Measurements from ENCODE around the gene CTNNA3. TPM values are rescaled to one million over a fixed set of nuclear protein-coding genes. Genes with fewer than 3 reads are reported as not detected.

CTNNA3 gene
- total and polyA plus RNA-seq, 4 donors, result under 0.01 to 39.8 (median 0.09) TPM

DNA sequence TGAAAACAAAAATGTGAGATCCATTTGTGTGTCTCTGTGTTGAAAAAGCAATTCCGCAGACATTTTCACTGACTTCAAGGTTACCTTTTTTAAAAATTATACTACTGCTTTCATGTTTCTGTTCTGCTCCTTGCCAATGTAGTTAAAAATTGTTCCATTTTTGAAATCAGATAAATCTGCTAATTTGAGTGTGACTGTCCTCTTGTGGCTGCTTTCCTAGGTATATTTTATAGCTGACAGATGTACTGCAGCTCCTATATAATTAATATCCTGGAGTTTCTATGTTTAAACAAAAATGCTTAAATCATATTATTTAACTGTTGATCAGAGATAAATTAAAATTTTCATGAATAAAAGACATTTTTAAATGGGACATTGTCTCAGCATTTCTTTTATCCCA lies 947.8 kb downstream of the CTNNA3 start:
- peaks cover 0 to 2% (median 0%) of the 10 kb centered on the region in 5 donors for H3K4me1 ChIP-seq (ENCODE audit: control insufficient read depth in 5 of 5, insufficient read depth in 5 of 5, low read length in 5 of 5)
- H3K9me3 ChIP-seq (ENCODE audit: control insufficient read depth in 4 of 4, insufficient read depth in 3 of 4, low read length in 3 of 4), result no peaks in the 10 kb centered on the region
- DNase-seq, result no peak
- no peak overlapping the region for H3K4me3 ChIP-seq
- no peak for ATAC-seq (ENCODE audit: insufficient read depth, low FRiP score)
- 94 to 98% methylated on average over 1 of the region's 1 CpG for WGBS, 2 donors
- TF ChIP-seq, protein P1, sequence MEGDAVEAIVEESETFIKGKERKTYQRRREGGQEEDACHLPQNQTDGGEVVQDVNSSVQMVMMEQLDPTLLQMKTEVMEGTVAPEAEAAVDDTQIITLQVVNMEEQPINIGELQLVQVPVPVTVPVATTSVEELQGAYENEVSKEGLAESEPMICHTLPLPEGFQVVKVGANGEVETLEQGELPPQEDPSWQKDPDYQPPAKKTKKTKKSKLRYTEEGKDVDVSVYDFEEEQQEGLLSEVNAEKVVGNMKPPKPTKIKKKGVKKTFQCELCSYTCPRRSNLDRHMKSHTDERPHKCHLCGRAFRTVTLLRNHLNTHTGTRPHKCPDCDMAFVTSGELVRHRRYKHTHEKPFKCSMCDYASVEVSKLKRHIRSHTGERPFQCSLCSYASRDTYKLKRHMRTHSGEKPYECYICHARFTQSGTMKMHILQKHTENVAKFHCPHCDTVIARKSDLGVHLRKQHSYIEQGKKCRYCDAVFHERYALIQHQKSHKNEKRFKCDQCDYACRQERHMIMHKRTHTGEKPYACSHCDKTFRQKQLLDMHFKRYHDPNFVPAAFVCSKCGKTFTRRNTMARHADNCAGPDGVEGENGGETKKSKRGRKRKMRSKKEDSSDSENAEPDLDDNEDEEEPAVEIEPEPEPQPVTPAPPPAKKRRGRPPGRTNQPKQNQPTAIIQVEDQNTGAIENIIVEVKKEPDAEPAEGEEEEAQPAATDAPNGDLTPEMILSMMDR (IDR thresholded peaks at IDR 0.05; ENCODE audit: control extremely low read depth, extremely low read depth), result no peak
- H3K27ac ChIP-seq (ENCODE audit: low read depth in 1 of 2, low read length in 1 of 2), result no peak overlapping the region
- no peak overlapping the region for H3K9ac ChIP-seq (ENCODE audit: insufficient read depth in 1 of 2, low read length in 2 of 2)
- no peaks in the 10 kb centered on the region for H3K27me3 ChIP-seq (ENCODE audit: control insufficient read depth in 3 of 3, insufficient read depth in 3 of 3, low read length in 2 of 3)
- H3K36me3 ChIP-seq (ENCODE audit: control insufficient read depth in 4 of 4, insufficient read depth in 4 of 4, low read length in 4 of 4), result no peaks in the 10 kb centered on the region

DNA sequence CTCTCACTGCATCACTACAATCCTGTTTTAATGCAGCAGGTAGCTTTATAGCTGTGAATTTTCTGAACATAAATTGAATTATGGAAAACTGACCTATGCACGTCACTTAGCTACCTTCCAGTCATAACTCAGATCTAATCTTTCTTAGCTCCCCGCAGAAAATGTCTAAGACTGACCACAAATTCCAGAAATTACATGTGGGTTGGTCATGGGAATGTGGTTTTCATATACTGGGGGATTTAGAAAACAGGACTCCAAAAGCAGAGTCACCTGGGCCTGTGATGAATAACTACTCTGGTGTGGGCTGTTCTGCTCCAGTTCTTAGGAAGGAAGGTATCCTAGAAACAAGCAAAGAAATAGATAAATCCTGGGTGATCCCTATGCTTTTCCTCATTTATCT lies 948.5 kb downstream of the CTNNA3 start:
- Histone ChIP-seq H3K27me3 (ENCODE audit: control insufficient read depth in 3 of 3, insufficient read depth in 3 of 3, low read length in 2 of 3) (no peaks in the 10 kb centered on the region), H3K9me3 (ENCODE audit: control insufficient read depth in 4 of 4, insufficient read depth in 3 of 4, low read length in 3 of 4) (no peaks in the 10 kb centered on the region), H3K9ac (ENCODE audit: insufficient read depth in 1 of 2, low read length in 2 of 2) (no peak overlapping the region), H3K4me1 (ENCODE audit: control insufficient read depth in 5 of 5, insufficient read depth in 5 of 5, low read length in 5 of 5) (no peaks in the 10 kb centered on the region), H3K4me3 (no peak overlapping the region), H3K27ac (ENCODE audit: low read depth in 1 of 2, low read length in 1 of 2) (no peak overlapping the region), H3K36me3 (ENCODE audit: control insufficient read depth in 4 of 4, insufficient read depth in 4 of 4, low read length in 4 of 4) (no peaks in the 10 kb centered on the region)
- 79 to 80% methylated on average over 2 of the region's 2 CpGs for WGBS, 2 donors
- DNase-seq (no peak), ATAC-seq (ENCODE audit: insufficient read depth, low FRiP score) (no peak)
- TF ChIP-seq, protein P1 (IDR thresholded peaks at IDR 0.05; ENCODE audit: control extremely low read depth, extremely low read depth), result no peak

DNA sequence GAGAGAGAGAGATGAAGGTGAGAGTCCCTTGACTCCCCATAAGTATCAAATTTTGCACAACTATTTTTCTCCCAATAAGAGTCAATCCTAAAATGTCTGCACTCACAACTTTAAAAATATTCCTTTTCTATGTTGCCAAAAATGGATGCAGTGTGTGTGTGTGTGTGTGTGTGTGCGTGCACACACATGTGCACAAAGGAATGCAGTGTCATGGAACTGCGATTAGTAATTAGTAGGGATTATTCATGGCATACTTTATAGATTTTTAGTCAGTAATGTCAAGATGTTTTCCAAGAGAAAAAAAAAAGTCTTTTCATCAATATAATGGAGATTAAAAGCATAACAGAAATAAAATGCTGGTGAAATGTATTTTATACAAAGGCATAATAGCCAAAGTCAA lies 949.3 kb downstream of the CTNNA3 start:
- TF ChIP-seq, protein P1 (IDR thresholded peaks at IDR 0.05; ENCODE audit: control extremely low read depth, extremely low read depth), result no peak
- no peak for DNase-seq
- Histone ChIP-seq H3K4me3 (no peak overlapping the region), H3K36me3 (ENCODE audit: control insufficient read depth in 4 of 4, insufficient read depth in 4 of 4, low read length in 4 of 4) (no peaks in the 10 kb centered on the region), H3K27ac (ENCODE audit: low read depth in 1 of 2, low read length in 1 of 2) (no peak overlapping the region), H3K27me3 (ENCODE audit: control insufficient read depth in 3 of 3, insufficient read depth in 3 of 3, low read length in 2 of 3) (no peaks in the 10 kb centered on the region), H3K9me3 (ENCODE audit: control insufficient read depth in 4 of 4, insufficient read depth in 3 of 4, low read length in 3 of 4) (peaks cover 0 to 3% (median 0%) of the 10 kb centered on the region in 4 donors), H3K9ac (ENCODE audit: insufficient read depth in 1 of 2, low read length in 2 of 2) (no peak overlapping the region), H3K4me1 (ENCODE audit: control insufficient read depth in 5 of 5, insufficient read depth in 5 of 5, low read length in 5 of 5) (no peaks in the 10 kb centered on the region)
- no peak for ATAC-seq (ENCODE audit: insufficient read depth, low FRiP score)
- 89 to 90% methylated on average over 2 of the region's 2 CpGs for WGBS, 2 donors

DNA sequence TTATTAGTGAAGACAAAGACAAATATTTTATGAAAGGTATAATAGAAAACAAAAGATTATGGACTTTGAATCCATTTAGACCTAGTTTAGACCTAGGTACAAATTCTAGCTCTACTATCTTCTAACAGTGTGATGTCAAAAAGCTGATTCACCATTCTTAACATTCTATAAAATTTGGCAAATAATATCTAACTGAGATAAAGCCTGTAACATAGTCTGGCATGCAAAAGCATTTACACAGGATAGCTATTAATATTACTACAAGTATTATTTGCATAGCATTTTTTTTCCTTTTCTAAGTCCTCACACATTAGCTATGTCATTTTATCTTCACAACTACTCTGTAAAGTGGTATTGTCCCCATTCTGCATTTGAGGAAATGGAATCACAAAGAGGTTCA lies 949.7 kb downstream of the CTNNA3 start:
- peaks cover 0 to 3% (median 0%) of the 10 kb centered on the region in 4 donors for H3K9me3 ChIP-seq (ENCODE audit: control insufficient read depth in 4 of 4, insufficient read depth in 3 of 4, low read length in 3 of 4)
- no peak for ATAC-seq (ENCODE audit: insufficient read depth, low FRiP score)
- H3K36me3 ChIP-seq (ENCODE audit: control insufficient read depth in 4 of 4, insufficient read depth in 4 of 4, low read length in 4 of 4), result no peaks in the 10 kb centered on the region
- no peaks in the 10 kb centered on the region for H3K27me3 ChIP-seq (ENCODE audit: control insufficient read depth in 3 of 3, insufficient read depth in 3 of 3, low read length in 2 of 3)
- DNase-seq, result no peak
- H3K9ac ChIP-seq (ENCODE audit: insufficient read depth in 1 of 2, low read length in 2 of 2), result no peak overlapping the region
- H3K27ac ChIP-seq (ENCODE audit: low read depth in 1 of 2, low read length in 1 of 2), result no peak overlapping the region
- H3K4me1 ChIP-seq (ENCODE audit: control insufficient read depth in 5 of 5, insufficient read depth in 5 of 5, low read length in 5 of 5), result no peaks in the 10 kb centered on the region
- no peak overlapping the region for H3K4me3 ChIP-seq
- TF ChIP-seq, protein P1 (IDR thresholded peaks at IDR 0.05; ENCODE audit: control extremely low read depth, extremely low read depth), result no peak
